Measurements from ENCODE around the gene OSBPL9.

OSBPL9 gene

GRCh38 chr1:51749151-51749550 is 132.3 kb downstream of the OSBPL9 start:
- DNase-seq, result no peak

GRCh38 chr1:51750218-51750617 is 133.3 kb downstream of the OSBPL9 start:
- DNase-seq, result no peak

- DNase-seq, result no peak
Observed at GRCh38 chr1:51750729-51751128, 133.8 kb downstream of the OSBPL9 start.

GRCh38 chr1:51752073-51752948 is 135.4 kb downstream of the OSBPL9 start:
- no peak for DNase-seq

GRCh38 chr1:51753969-51754368 is 137.1 kb downstream of the OSBPL9 start:
- no peak for DNase-seq

- DNase-seq, result no peak
Observed at GRCh38 chr1:51754666-51755065, 137.8 kb downstream of the OSBPL9 start.

GRCh38 chr1:51755437-51755836 is 138.5 kb downstream of the OSBPL9 start:
- no peak for DNase-seq

GRCh38 chr1:51756290-51756689 is 139.4 kb downstream of the OSBPL9 start:
- no peak for DNase-seq

GRCh38 chr1:51758310-51758709 is 141.4 kb downstream of the OSBPL9 start:
- DNase-seq, result no peak

GRCh38 chr1:51760872-51761271 is 144.0 kb downstream of the OSBPL9 start:
- no peak for DNase-seq

GRCh38 chr1:51761351-51761750 is 144.5 kb downstream of the OSBPL9 start:
- no peak for DNase-seq

- DNase-seq, result peak; percentile 42
Observed at GRCh38 chr1:51768971-51769588, 152.2 kb downstream of the OSBPL9 start.

- DNase-seq, result no peak
Observed at GRCh38 chr1:51776408-51776807, 159.5 kb downstream of the OSBPL9 start.

GRCh38 chr1:51780927-51781326 is 164.0 kb downstream of the OSBPL9 start:
- no peak for DNase-seq

GRCh38 chr1:51784997-51785421 is 168.1 kb downstream of the OSBPL9 start:
- no peak for DNase-seq

- no peak for DNase-seq
Observed at GRCh38 chr1:51788938-51789337, 172.0 kb downstream of the OSBPL9 start.

GRCh38 chr1:51789342-51789741 is 172.4 kb downstream of the OSBPL9 start:
- no peak for DNase-seq

- DNase-seq, result no peak
Observed at GRCh38 chr1:51790385-51790784, 173.5 kb downstream of the OSBPL9 start.

- DNase-seq, result no peak
Observed at GRCh38 chr1:51791888-51792287, 175.0 kb downstream of the OSBPL9 start.

- DNase-seq, result no peak
Observed at GRCh38 chr1:51792864-51793263, 176.0 kb downstream of the OSBPL9 start.

- DNase-seq, result no peak
Observed at GRCh38 chr1:51794260-51794659, 177.4 kb downstream of the OSBPL9 start.

- no peak for DNase-seq
Observed at GRCh38 chr1:51794868-51795267, 178.0 kb downstream of the OSBPL9 start.

GRCh38 chr1:51799372-51799771 is 182.5 kb downstream of the OSBPL9 start:
- no peak for DNase-seq

GRCh38 chr1:51814513-51814912 is 197.6 kb downstream of the OSBPL9 start:
- no peak for DNase-seq
